Measurements from ENCODE around the gene HSD17B13. TPM values are rescaled to one million over a fixed set of nuclear protein-coding genes. Genes with fewer than 3 reads are reported as not detected.

Gene HSD17B13
- total RNA-seq, 1 experiment from 2014 or later, result not detected

GRCh38 chr4:87309625-87310024 lies 13.1 kb downstream of the HSD17B13 start:
- Mint-ChIP-seq H3K4me1 (0 out of 2 replicates have a peak, but pooled peaks cover 2% of the 10 kb centered on the region), H3K4me3 (no peak overlapping the region), H3K36me3 (no peaks in the 10 kb centered on the region), H3K9me3 (no peaks in the 10 kb centered on the region), H3K27me3 (ENCODE audit: low read depth) (no peaks in the 10 kb centered on the region), H3K27ac (no peak overlapping the region)
- ChIA-PET CTCF (no interaction called here), POLR2A (no interaction called here)
- no peak for DNase-seq (ENCODE audit: low spot score)
- no peak for TF ChIP-seq NFYB (CRISPR knock-in tag; conservative IDR thresholded peaks at IDR 0.05; ENCODE audit: low read depth)
- TF ChIP-seq ATF3 (CRISPR knock-in tag; conservative IDR thresholded peaks at IDR 0.05), result no peak
- TF ChIP-seq FOXK1 (CRISPR knock-in tag; IDR thresholded peaks at IDR 0.05), result no peak
- no peak for TF ChIP-seq ATF6 (CRISPR knock-in tag; IDR thresholded peaks at IDR 0.05)
- TF ChIP-seq TEAD4 (CRISPR knock-in tag; IDR thresholded peaks at IDR 0.05), result no peak
- no peak for TF ChIP-seq EMX1 (CRISPR knock-in tag; IDR thresholded peaks at IDR 0.05)
- no peak for TF ChIP-seq RELA (CRISPR knock-in tag; IDR thresholded peaks at IDR 0.05; ENCODE audit: borderline replicate concordance)
- TF ChIP-seq NR1H2 (CRISPR knock-in tag; IDR thresholded peaks at IDR 0.05), result no peak
- TF ChIP-seq ZNF416 (CRISPR knock-in tag; IDR thresholded peaks at IDR 0.05), result no peak
- no peak for TF ChIP-seq HMGA2 (CRISPR knock-in tag; IDR thresholded peaks at IDR 0.05)
- TF ChIP-seq, protein P1, sequence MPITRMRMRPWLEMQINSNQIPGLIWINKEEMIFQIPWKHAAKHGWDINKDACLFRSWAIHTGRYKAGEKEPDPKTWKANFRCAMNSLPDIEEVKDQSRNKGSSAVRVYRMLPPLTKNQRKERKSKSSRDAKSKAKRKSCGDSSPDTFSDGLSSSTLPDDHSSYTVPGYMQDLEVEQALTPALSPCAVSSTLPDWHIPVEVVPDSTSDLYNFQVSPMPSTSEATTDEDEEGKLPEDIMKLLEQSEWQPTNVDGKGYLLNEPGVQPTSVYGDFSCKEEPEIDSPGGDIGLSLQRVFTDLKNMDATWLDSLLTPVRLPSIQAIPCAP (CRISPR knock-in tag; IDR thresholded peaks at IDR 0.05), result no peak
- no peak for TF ChIP-seq ZNF671 (CRISPR knock-in tag; IDR thresholded peaks at IDR 0.05)
- no peak for TF ChIP-seq NFATC4 (CRISPR knock-in tag; IDR thresholded peaks at IDR 0.05)
- TF ChIP-seq, protein P2, sequence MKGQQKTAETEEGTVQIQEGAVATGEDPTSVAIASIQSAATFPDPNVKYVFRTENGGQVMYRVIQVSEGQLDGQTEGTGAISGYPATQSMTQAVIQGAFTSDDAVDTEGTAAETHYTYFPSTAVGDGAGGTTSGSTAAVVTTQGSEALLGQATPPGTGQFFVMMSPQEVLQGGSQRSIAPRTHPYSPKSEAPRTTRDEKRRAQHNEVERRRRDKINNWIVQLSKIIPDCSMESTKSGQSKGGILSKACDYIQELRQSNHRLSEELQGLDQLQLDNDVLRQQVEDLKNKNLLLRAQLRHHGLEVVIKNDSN (CRISPR knock-in tag; IDR thresholded peaks at IDR 0.05), result no peak
- TF ChIP-seq ATF2 (CRISPR knock-in tag; IDR thresholded peaks at IDR 0.05; ENCODE audit: borderline replicate concordance, low read depth), result no peak
- TF ChIP-seq ETV6 (CRISPR knock-in tag; IDR thresholded peaks at IDR 0.05), result no peak
- TF ChIP-seq ZNF423 (CRISPR knock-in tag; IDR thresholded peaks at IDR 0.05), result no peak
- no peak for ATAC-seq

DNA sequence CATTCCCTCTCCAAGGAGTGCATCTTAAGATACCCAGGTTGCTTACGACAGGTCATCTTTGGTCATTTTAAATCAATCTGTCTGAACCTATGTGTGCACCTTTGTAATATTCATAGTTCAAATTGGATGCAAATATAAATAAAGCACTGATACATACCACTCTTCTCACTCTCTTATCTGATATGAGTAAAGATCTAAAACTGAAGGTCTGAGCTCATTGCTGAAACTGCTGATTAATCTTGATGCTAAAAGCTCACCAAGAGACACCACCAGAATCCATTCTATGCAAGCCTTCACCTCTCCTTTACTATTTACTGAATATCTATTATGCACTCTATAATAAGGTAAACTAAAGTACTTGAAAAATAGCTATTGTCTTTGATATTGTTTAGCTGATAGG lies 16.6 kb downstream of the HSD17B13 start:
- H3K4me3 Mint-ChIP-seq, result no peak overlapping the region
- no peaks in the 10 kb centered on the region for H3K9me3 Mint-ChIP-seq
- ATAC-seq (no peak), DNase-seq (ENCODE audit: low spot score) (no peak)
- no peaks in the 10 kb centered on the region for H3K4me1 Mint-ChIP-seq
- no peak overlapping the region for H3K27ac Mint-ChIP-seq
- H3K27me3 Mint-ChIP-seq (ENCODE audit: low read depth), result no peaks in the 10 kb centered on the region
- TF ChIP-seq, protein P1 (CRISPR knock-in tag; IDR thresholded peaks at IDR 0.05), result no peak
- TF ChIP-seq TEAD1 (CRISPR knock-in tag; IDR thresholded peaks at IDR 0.05) (no peak), PREB (CRISPR knock-in tag; IDR thresholded peaks at IDR 0.05; ENCODE audit: borderline replicate concordance) (no peak), ZBTB21 (CRISPR knock-in tag; IDR thresholded peaks at IDR 0.05; ENCODE audit: borderline replicate concordance) (no peak), ZNF423 (CRISPR knock-in tag; IDR thresholded peaks at IDR 0.05) (no peak), ELF4 (CRISPR knock-in tag; IDR thresholded peaks at IDR 0.05; ENCODE audit: low read depth) (no peak), HMGA2 (CRISPR knock-in tag; IDR thresholded peaks at IDR 0.05) (no peak), RELA (CRISPR knock-in tag; IDR thresholded peaks at IDR 0.05; ENCODE audit: borderline replicate concordance) (no peak), ZNF121 (CRISPR knock-in tag; IDR thresholded peaks at IDR 0.05) (no peak), FOXJ3 (CRISPR knock-in tag; IDR thresholded peaks at IDR 0.05; ENCODE audit: borderline replicate concordance) (no peak), ATF1 (CRISPR knock-in tag; IDR thresholded peaks at IDR 0.05) (no peak), NFATC4 (CRISPR knock-in tag; IDR thresholded peaks at IDR 0.05) (no peak)
- CTCF ChIA-PET, result no interaction called here
- H3K36me3 Mint-ChIP-seq, result no peaks in the 10 kb centered on the region
- POLR2A ChIA-PET, result no interaction called here

Measured in WTC11 (cell line).